ENCODE results near the gene SORL1-AS1.

SORL1-AS1 gene

GRCh38 chr11:121456816-121457431 is 4.2 kb upstream of the SORL1-AS1 start:
- H3K9me3 ChIP-seq = no peaks in the 10 kb centered on the region
- H3K4me2 ChIP-seq = no peak overlapping the region
- peaks cover 0 to 21% of the 10 kb centered on the region in 2 experiments; a peak in 2 of 4 replicates for H3K4me1 ChIP-seq (ENCODE audit: control insufficient read depth in 1 of 2, insufficient read depth in 2 of 2, low read depth in 1 of 2, low read length in 1 of 2)
- no peak overlapping the region for H3K4me3 ChIP-seq (ENCODE audit: low read depth in 2 of 2, low read length in 1 of 2)
- H3K27me3 ChIP-seq (ENCODE audit: insufficient read depth) = peaks cover 28% of the 10 kb centered on the region
- no peaks in the 10 kb centered on the region for H3K36me3 ChIP-seq (replicated peaks in 1 of 2; ENCODE audit: control insufficient read depth in 1 of 2, insufficient read depth in 2 of 2, low read length in 1 of 2)
- POLR2A ChIA-PET = no interaction called here
- no peaks in the 10 kb centered on the region for H3F3A ChIP-seq (replicated peaks; ENCODE audit: insufficient read depth)
- 84% methylated on average over 11 of the region's 11 CpGs for WGBS (ENCODE audit: low lambda C conversion rate)
- H3K79me2 ChIP-seq (ENCODE audit: insufficient read depth) = no peaks in the 10 kb centered on the region
- H4K20me1 ChIP-seq (ENCODE audit: insufficient read depth) = no peaks in the 10 kb centered on the region
- no peak overlapping the region for H3K9ac ChIP-seq
- DNase-seq = no peak
- CTCF ChIA-PET = interaction anchor here (0.7 to 1.3 kb wide), 3 partner anchors 10 to 138 kb away, joined by 3 to 9 read pairs (median 4); no protein-coding TSS in a partner anchor
- H3K27ac ChIP-seq (ENCODE audit: low read depth in 2 of 2, low read length in 1 of 2) = no peak overlapping the region
- TF ChIP-seq RAD21 (IDR thresholded peaks at IDR 0.05; ENCODE audit: low read length) (no peak), RFX5 (IDR thresholded peaks at IDR 0.05; ENCODE audit: low read length) (no peak), MXI1 (IDR thresholded peaks at IDR 0.05; ENCODE audit: low read depth, low read length) (no peak), NRF1 (IDR thresholded peaks at IDR 0.05; ENCODE audit: low read depth, low read length) (no peak), POLR2AphosphoS5 (IDR thresholded peaks at IDR 0.05; ENCODE audit: low read depth, low read length) (no peak), RXRA (IDR thresholded peaks at IDR 0.05; ENCODE audit: borderline replicate concordance, low read depth) (no peak), CTCF (IDR thresholded peaks at IDR 0.05) (no peak), JUND (IDR thresholded peaks at IDR 0.05) (no peak), MEF2A (IDR thresholded peaks at IDR 0.05; ENCODE audit: borderline replicate concordance, low read depth) (no peak), NFIC (IDR thresholded peaks at IDR 0.05; ENCODE audit: borderline replicate concordance) (no peak), EZH2phosphoT487 (IDR thresholded peaks at IDR 0.05; ENCODE audit: borderline replicate concordance, low read depth) (no peak)
- no peak overlapping the region for H2AFZ ChIP-seq (ENCODE audit: low read depth)
- no peaks in the 10 kb centered on the region for H3K9me2 ChIP-seq

- ChIA-PET POLR2A (no interaction called here), CTCF (interaction anchor here (0.7 to 1.3 kb wide), 2 partner anchors 10 to 137 kb away, joined by 3 to 9 read pairs; no protein-coding TSS in a partner anchor)
- DNase-seq = no peak
- H3F3A ChIP-seq (replicated peaks; ENCODE audit: insufficient read depth) = no peaks in the 10 kb centered on the region
- no peak overlapping the region for H3K27ac ChIP-seq (ENCODE audit: low read depth in 2 of 2, low read length in 1 of 2)
- H3K36me3 ChIP-seq (replicated peaks in 1 of 2; ENCODE audit: control insufficient read depth in 1 of 2, insufficient read depth in 2 of 2, low read length in 1 of 2) = no peaks in the 10 kb centered on the region
- H3K79me2 ChIP-seq (ENCODE audit: insufficient read depth) = no peaks in the 10 kb centered on the region
- no peak overlapping the region for H3K4me2 ChIP-seq
- peaks cover 36% of the 10 kb centered on the region for H3K27me3 ChIP-seq (ENCODE audit: insufficient read depth)
- H3K4me3 ChIP-seq (ENCODE audit: low read depth in 2 of 2, low read length in 1 of 2) = no peak overlapping the region
- no peak for TF ChIP-seq NFIC (IDR thresholded peaks at IDR 0.05; ENCODE audit: borderline replicate concordance)
- no peak for TF ChIP-seq GATA2 (CRISPR knock-in tag; IDR thresholded peaks at IDR 0.05)
- peaks cover 0 to 23% of the 10 kb centered on the region in 2 experiments; a peak in 2 of 4 replicates for H3K4me1 ChIP-seq (ENCODE audit: control insufficient read depth in 1 of 2, insufficient read depth in 2 of 2, low read depth in 1 of 2, low read length in 1 of 2)
- H4K20me1 ChIP-seq (ENCODE audit: insufficient read depth) = no peaks in the 10 kb centered on the region
- no peak overlapping the region for H3K9ac ChIP-seq
- H3K9me3 ChIP-seq = no peaks in the 10 kb centered on the region
- no peaks in the 10 kb centered on the region for H3K9me2 ChIP-seq
- WGBS (ENCODE audit: low lambda C conversion rate) = 96% methylated on average over 2 of the region's 2 CpGs
- H2AFZ ChIP-seq (ENCODE audit: low read depth) = no peak overlapping the region
Observed at GRCh38 chr11:121456151-121456550, 3.4 kb upstream of the SORL1-AS1 start.

Measured in SK-N-SH (cell line).